Mucosa of descending colon (tissue), 3 donors: ENCODE measurements around the gene CTSO. TPM values are rescaled to one million over a fixed set of nuclear protein-coding genes. Genes with fewer than 3 reads are reported as not detected.

Experiments used
- ATAC-seq: fragments of 200-7000 bp; cut with Tn5 transposase; one replicate; pipeline ENCODE4 v1.9.1; 2020; ENCODE audit warnings: mild to moderate bottlenecking, moderate library complexity
- DNase-seq, 3 donors: peaks; one replicate each; pipeline ENCODE4 v3.0.0-alpha.2; 2020
- H3K36me3 ChIP-seq: fragments of 200-600 bp; one replicate; pipeline ENCODE4 v1.8.0; 2021; ENCODE audit warnings: low read depth, mild to moderate bottlenecking
- H3K4me1 ChIP-seq: fragments of 200-600 bp; one replicate; pipeline ENCODE4 v1.8.0; 2021; ENCODE audit warnings: low read depth, mild to moderate bottlenecking
- H3K4me3 ChIP-seq: fragments of 200-600 bp; one replicate; pipeline ENCODE4 v1.8.0; 2021; ENCODE audit warnings: mild to moderate bottlenecking
- H3K9me3 ChIP-seq: fragments of 200-600 bp; one replicate; pipeline ENCODE4 v1.8.0; 2021; ENCODE audit warnings: mild to moderate bottlenecking
- intact Hi-C, 2 donors: fragments of 100-400 bp; cut with DNase I in 1 of 2; cut with micrococcal nuclease in 1 of 2; formaldehyde crosslinking; loops; one replicate each; pipeline versions ENCODE4 v1.11.0 to v1.11.1; 2022; cut with DNase I, micrococcal nuclease
- total RNA-seq, 3 donors: library from RNA; stranded (reverse); fragmentation: NEBNext Ultra II Directional in 2 of 3; extraction: Animal tissue kit (Norgen Biotek cat#: 25700) in 2 of 3; gene quantifications; one replicate each; pipeline versions ENCODE4 v1.2.1 to v1.2.4, GENCODE V29; 2021 to 2023
- TF ChIP-seq, protein P1 (sequence below): fragments of 200-600 bp; IDR thresholded peaks from one replicate; pipeline ENCODE4 v1.8.0; 2022; ENCODE audit warnings: antibody characterized with exemption, mild to moderate bottlenecking
- donor health status: DM: no; HTN: no; CAD: no; lungs with moderate emphysema.
- donor health status: DM: no; HTN: no; CAD: no.
- donor health status: DM: no; HTN: yes; CAD: no.

The CTSO gene
- total RNA-seq, 3 donors from 2014 or later: 16.3 to 19.0 (median 18.7) TPM

- Histone ChIP-seq H3K4me1 (no peaks in the 10 kb centered on the region), H3K4me3 (no peak overlapping the region)
- intact Hi-C loops: no loop called here
These were observed 63.7 kb downstream of the CTSO start for GRCh38 chr4:155889946-155890345.

DNA sequence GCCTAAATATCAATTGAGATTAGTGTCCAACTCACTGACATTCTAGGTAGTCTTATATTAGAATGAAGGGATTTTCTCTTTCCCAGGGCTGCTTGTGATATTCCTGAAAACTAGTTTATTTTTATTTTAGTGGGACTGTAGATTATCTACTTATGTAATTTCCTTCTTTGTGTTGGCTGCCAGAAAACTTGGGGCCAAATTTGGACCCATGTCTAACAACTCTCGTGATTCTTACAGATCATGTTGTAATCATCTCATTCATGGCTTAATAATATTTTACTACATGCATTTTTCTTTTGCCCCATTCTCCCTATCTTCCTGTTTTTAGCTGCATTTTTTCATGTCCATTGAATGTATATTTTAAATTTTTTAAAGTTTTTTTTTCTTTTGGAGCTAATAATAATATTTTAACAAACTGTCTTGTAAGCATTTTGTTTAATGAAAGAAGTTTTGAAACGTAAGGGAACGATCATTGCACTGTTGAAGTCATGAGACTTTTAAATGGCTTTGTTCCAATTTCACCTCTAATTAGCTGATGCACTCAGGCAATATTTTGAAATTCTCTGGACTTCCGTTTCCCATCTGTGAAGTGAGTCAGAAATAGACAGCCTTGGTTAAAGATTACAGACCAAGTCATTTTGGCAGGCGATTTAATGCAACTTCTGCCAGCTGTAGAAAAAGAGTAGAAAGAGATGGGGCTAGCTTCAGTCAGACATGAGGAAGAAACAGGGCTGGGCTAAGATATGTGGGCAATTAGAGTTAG, 64.5 kb downstream of the CTSO start:
- H3K9me3 ChIP-seq: no peaks in the 10 kb centered on the region
- intact Hi-C loops: no loop called here
- TF ChIP-seq, protein P1, sequence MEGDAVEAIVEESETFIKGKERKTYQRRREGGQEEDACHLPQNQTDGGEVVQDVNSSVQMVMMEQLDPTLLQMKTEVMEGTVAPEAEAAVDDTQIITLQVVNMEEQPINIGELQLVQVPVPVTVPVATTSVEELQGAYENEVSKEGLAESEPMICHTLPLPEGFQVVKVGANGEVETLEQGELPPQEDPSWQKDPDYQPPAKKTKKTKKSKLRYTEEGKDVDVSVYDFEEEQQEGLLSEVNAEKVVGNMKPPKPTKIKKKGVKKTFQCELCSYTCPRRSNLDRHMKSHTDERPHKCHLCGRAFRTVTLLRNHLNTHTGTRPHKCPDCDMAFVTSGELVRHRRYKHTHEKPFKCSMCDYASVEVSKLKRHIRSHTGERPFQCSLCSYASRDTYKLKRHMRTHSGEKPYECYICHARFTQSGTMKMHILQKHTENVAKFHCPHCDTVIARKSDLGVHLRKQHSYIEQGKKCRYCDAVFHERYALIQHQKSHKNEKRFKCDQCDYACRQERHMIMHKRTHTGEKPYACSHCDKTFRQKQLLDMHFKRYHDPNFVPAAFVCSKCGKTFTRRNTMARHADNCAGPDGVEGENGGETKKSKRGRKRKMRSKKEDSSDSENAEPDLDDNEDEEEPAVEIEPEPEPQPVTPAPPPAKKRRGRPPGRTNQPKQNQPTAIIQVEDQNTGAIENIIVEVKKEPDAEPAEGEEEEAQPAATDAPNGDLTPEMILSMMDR: no peak
- ATAC-seq (no peak), DNase-seq (no peak)
- no peaks in the 10 kb centered on the region for H3K36me3 ChIP-seq
- H3K4me1 ChIP-seq: no peaks in the 10 kb centered on the region
- H3K4me3 ChIP-seq: no peak overlapping the region

More at GRCh38 chr4:155889946-155890345, 63.7 kb downstream of the CTSO start:
- no peaks in the 10 kb centered on the region for H3K9me3 ChIP-seq
- no peak for ATAC-seq
- TF ChIP-seq, protein P1: no peak
- H3K36me3 ChIP-seq: no peaks in the 10 kb centered on the region
- DNase-seq: no peak

DNA sequence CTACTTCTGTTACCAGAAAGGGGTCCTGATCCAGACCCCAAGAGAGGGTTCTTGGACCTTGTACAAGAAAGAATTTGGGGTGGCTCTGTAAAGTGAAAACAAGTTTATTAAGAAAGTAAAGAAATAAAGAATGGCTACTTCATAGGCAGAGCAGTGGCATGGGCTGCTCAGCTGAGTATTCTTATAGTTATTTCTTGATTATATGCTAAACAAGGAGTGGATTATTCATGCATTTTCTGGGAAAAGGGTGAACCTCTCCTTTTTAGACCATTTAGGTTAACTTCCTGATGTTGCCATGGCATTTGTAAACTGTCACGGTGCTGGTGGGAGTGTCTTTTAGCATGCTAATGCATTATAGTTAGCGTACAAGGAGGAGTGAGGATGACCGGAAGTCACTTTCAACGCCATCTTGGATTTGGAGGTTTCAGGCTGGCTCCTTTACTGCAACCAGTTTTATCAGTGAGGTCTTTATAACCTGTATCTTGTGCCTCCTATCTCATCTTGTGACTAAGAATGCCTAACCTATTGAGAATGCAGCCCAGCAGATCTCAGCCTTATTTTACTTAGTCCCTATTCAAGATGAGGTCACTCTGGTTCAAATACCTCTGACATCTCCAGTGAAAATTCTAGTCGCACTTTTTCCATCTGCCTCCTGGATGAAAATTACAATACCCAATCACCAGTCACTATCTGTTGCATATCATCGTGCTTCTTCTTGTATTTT, 65.7 kb downstream of the CTSO start:
- intact Hi-C loops: no loop called here
- Histone ChIP-seq H3K4me1 (no peaks in the 10 kb centered on the region), H3K36me3 (no peaks in the 10 kb centered on the region), H3K9me3 (no peaks in the 10 kb centered on the region), H3K4me3 (no peak overlapping the region)
- TF ChIP-seq, protein P1: no peak
- no peak for DNase-seq
- ATAC-seq: no peak

- ATAC-seq: no peak
- Histone ChIP-seq H3K36me3 (no peaks in the 10 kb centered on the region), H3K4me1 (no peaks in the 10 kb centered on the region), H3K9me3 (no peaks in the 10 kb centered on the region), H3K4me3 (no peak overlapping the region)
- intact Hi-C loops: no loop called here
- no peak for DNase-seq
- TF ChIP-seq, protein P1: no peak
These were observed 66.6 kb downstream of the CTSO start for GRCh38 chr4:155887045-155887444.

- no peaks in the 10 kb centered on the region for H3K9me3 ChIP-seq
- no peaks in the 10 kb centered on the region for H3K4me1 ChIP-seq
- DNase-seq (no peak), ATAC-seq (no peak)
- H3K4me3 ChIP-seq: no peak overlapping the region
- intact Hi-C loops: no loop called here
- H3K36me3 ChIP-seq: no peaks in the 10 kb centered on the region
- TF ChIP-seq, protein P1: no peak
These were observed 68.0 kb downstream of the CTSO start for GRCh38 chr4:155885666-155886065.
